ENCODE measurements around the gene BCOR.

GRCh38 chrX:40085102-40085551 lies 12.6 kb downstream of the BCOR start:
- TF ChIP-seq CTCF (conservative IDR thresholded peaks at IDR 0.05 in 1 of 2, IDR thresholded peaks at IDR 0.05 in 1 of 2; ENCODE audit: extremely low read depth in 1 of 2, insufficient read depth in 1 of 2, low read depth in 1 of 2, low read length in 2 of 2) (no peak), EZH2 (IDR thresholded peaks at IDR 0.05; ENCODE audit: borderline replicate concordance, low read length) (no peak)
